ENCODE data around the gene GLA. TPM values are rescaled to one million over a fixed set of nuclear protein-coding genes. Genes with fewer than 3 reads are reported as not detected.

Gene GLA
- total and polyA plus RNA-seq, 2 donors (not counting 3 experiments of a cell fraction or from before 2014, with no cell fraction given) = 33.0 to 36.8 TPM

- Histone ChIP-seq H3K4me3 (replicated peaks in 1 of 3; ENCODE audit: insufficient read depth in 1 of 3, low read depth in 1 of 3, low read length in 3 of 3) (no peak overlapping the region), H3K27me3 (ENCODE audit: control insufficient read depth in 2 of 2, insufficient read depth in 2 of 2, low read length in 2 of 2) (no peaks in the 10 kb centered on the region), H2AFZ (ENCODE audit: low read depth, low read length) (no peak overlapping the region), H4K20me1 (replicated peaks; ENCODE audit: control insufficient read depth, extremely low read depth, insufficient read depth, low read length) (no peaks in the 10 kb centered on the region), H3K9me1 (replicated peaks; ENCODE audit: control insufficient read depth, extremely low read depth, insufficient read depth, low read length) (no peaks in the 10 kb centered on the region), H3K4me1 (ENCODE audit: control insufficient read depth, extremely low read depth, insufficient read depth, low read length) (peaks cover 19% of the 10 kb centered on the region), H3K9ac (replicated peaks; ENCODE audit: extremely low read depth, insufficient read depth, low read length) (no peak overlapping the region), H3K9me3 (replicated peaks; ENCODE audit: control insufficient read depth, insufficient read depth, low read length) (no peaks in the 10 kb centered on the region), H3K36me3 (ENCODE audit: control insufficient read depth in 2 of 2, extremely low read depth in 1 of 2, insufficient read depth in 2 of 2, low read length in 2 of 2) (no peaks in the 10 kb centered on the region), H3K27ac (ENCODE audit: insufficient read depth, low read depth, low read length) (no peak overlapping the region), H3K79me2 (ENCODE audit: control insufficient read depth, insufficient read depth, low read length) (peaks cover 29% of the 10 kb centered on the region), H3K4me2 (ENCODE audit: insufficient read depth, low read length) (no peak overlapping the region)
- DNase-seq (ENCODE audit: low read depth, low spot score) = no peak
- no peak for FAIRE-seq
- CTCF ChIA-PET = no interaction called here
- no TSS peak for BruUV-seq (replicated peaks)
- TF ChIP-seq POLR2AphosphoS5 (IDR thresholded peaks at IDR 0.05; ENCODE audit: insufficient read depth, low read depth, low read length) = no peak
- no peak for TF ChIP-seq MAX (IDR thresholded peaks at IDR 0.05; ENCODE audit: insufficient read depth, insufficient read length)
- no peak for TF ChIP-seq CTCF (IDR thresholded peaks at IDR 0.05; ENCODE audit: extremely low read depth in 1 of 2, insufficient read depth in 1 of 2, low read depth in 1 of 2, low read length in 2 of 2)
- no peak for TF ChIP-seq JUN (IDR thresholded peaks at IDR 0.05; ENCODE audit: borderline replicate concordance, insufficient read depth, insufficient read length, low read depth)
- no peak for TF ChIP-seq FOS (IDR thresholded peaks at IDR 0.05; ENCODE audit: borderline replicate concordance, insufficient read depth, low read length)
- TF ChIP-seq GATA2 (IDR thresholded peaks at IDR 0.05; ENCODE audit: insufficient read depth, insufficient read length, low read depth, low read length) = no peak
- no peak for TF ChIP-seq MYC (IDR thresholded peaks at IDR 0.05; ENCODE audit: low read depth, low read length)
- no peak for TF ChIP-seq POLR2A (IDR thresholded peaks at IDR 0.05; ENCODE audit: low read depth, low read length)
- no peak for TF ChIP-seq EZH2 (IDR thresholded peaks at IDR 0.05; ENCODE audit: borderline replicate concordance, low read depth, low read length, severe bottlenecking)
- intact Hi-C loops (cut with micrococcal nuclease) = loop anchor here (5.0 kb wide), 1 partner anchor 752 kb away; the partner anchor contains the start of gene SRPX2
- dilution Hi-C loops (cut with MboI; ENCODE audit: extremely low pct_ligation_motif_present, low sequenced_read_pairs) = no loop called here
- POLR2A ChIA-PET = no interaction called here
Observed at GRCh38 chrX:101394372-101394771, 13.4 kb downstream of the GLA start.
